ENCODE results near the gene ZNF121.
A peak's percentile ranks its signal among the peaks of the same experiment; 100 is the strongest.

Gene ZNF121

GRCh38 chr19:9538183-9539058, 45.9 kb downstream of the ZNF121 start, which contains the start of gene ZNF426:
Gene ZNF426 (minus strand): TSS chr19:9538645. CDS start chr19:9536232, 2,413 bp downstream.
- peak; percentile 92 for DNase-seq

- no peak for DNase-seq
Measured at GRCh38 chr19:9535934-9536333, 48.4 kb downstream of the ZNF121 start.

- no peak for DNase-seq
Measured at GRCh38 chr19:9531933-9532332, 52.4 kb downstream of the ZNF121 start.

- no peak for DNase-seq
Measured at GRCh38 chr19:9528757-9529336, 55.5 kb downstream of the ZNF121 start.

GRCh38 chr19:9523885-9524474, 60.3 kb downstream of the ZNF121 start:
- no peak for DNase-seq

All from islet precursor cell (in vitro differentiated cells).